HG03521 (cell line): ENCODE measurements around the gene AMZ2.

ENCODE experiments used
- ATAC-seq: cut with Tn5 transposase; IDR thresholded peaks from one replicate; pipeline ENCODE4 v1.9.1; 2021; ENCODE audit warnings: mild to moderate bottlenecking, moderate library complexity; ENCODE audit not compliant: unreplicated experiment

Gene AMZ2

DNA sequence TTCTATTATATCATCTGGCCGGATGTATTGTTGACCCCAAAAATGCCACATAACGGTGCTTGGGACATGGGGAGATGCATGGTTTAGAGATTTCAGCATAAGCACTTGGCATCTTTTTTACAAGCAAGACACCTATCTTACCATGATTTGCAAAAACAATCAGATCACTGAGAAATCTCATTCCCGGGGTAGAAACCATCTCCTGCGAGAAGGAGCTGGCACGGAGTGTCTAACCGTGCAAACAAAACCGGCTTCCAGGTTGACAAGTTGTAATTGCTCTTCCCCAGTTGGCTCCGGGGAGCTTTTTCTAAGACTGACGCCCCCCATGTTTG lies 42.1 kb downstream of the AMZ2 start:
- no peak for ATAC-seq

DNA sequence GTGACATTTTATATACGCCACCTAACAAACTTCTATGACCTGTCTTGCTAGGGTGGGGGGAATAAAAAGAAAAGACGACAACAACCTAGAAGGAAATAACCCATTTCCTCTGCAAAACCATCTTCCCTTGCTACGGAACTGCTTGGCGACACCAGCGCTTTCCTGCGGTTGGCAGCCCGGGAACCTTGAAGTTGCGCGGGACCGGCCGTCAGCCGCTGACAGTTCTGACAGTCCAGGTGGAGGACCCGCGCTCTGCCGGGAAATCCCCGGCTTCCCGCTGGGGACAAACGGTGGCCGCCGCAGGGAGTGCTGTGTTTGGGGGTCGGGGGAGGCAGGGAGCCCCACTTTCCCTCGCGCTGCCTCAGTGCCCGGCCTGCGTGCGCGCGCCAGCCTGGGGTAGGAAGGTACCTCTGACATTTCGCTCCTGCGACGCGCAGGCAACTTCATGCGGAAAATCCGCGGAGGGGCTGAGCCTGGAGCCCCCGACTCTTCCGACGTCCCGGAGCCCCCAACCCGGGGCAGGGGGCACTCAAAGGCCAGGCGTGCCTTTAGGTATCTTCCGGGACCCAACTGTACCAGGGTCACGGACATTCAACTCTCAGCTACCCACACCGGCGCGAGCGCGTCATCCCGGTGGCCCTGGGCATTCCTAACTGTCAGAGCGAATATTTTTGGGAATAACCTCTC lies 42.6 kb downstream of the AMZ2 start:
- no peak for ATAC-seq

DNA sequence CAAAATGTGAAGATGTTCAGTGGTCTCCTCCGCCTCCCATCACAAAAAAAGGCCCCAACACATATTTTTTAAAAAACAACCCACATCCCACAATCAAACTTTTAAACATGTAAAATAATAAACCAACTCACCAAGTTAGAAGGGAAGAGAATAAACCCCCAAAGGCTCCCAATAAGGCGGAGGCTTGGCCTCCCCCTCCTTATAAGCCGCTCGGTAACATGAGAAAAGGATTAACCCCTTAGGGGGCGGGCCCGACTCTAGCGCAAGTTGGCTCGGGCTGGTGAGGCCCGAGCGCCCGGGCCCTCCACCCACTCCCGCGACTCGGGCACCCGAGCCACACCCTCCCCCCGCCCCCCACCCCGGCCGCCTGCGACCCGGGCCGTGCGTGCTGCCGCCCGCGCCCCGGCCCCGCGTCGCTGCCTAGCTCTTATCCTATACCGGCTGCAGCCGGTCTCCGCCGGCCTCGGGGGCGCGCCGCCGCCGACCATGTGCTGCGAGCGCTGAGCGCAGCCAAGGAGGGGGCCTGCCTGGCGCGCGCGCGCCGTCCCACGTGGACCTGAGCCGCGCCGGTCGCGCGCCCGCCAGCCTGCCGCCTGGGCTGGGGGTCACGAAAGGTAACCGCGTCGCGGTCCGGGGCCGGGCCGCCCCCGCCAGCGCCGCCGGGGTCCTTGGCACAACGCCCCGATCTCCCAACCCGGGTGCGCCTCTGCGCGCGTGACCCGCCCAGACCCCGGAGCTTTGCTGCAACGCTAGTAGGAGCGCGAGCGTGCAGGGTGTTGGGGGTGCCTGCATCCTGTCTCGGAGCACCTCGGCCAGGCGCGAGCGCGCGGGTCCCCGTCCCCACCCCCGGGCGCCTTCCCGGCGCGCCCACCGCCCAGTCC lies 43.4 kb downstream of the AMZ2 start, which contains the start of the genes ARSG and SLC16A6:
TSS of gene ARSG (plus strand) at position 541 of the 881 bp plus-strand sequence. CDS start 15,999 bp downstream, outside the sequence.
TSS of gene SLC16A6 (minus strand) at position 173 of the 881 bp plus-strand sequence. CDS start 12,807 bp downstream, outside the sequence.
- ATAC-seq = peak; percentile 46

DNA sequence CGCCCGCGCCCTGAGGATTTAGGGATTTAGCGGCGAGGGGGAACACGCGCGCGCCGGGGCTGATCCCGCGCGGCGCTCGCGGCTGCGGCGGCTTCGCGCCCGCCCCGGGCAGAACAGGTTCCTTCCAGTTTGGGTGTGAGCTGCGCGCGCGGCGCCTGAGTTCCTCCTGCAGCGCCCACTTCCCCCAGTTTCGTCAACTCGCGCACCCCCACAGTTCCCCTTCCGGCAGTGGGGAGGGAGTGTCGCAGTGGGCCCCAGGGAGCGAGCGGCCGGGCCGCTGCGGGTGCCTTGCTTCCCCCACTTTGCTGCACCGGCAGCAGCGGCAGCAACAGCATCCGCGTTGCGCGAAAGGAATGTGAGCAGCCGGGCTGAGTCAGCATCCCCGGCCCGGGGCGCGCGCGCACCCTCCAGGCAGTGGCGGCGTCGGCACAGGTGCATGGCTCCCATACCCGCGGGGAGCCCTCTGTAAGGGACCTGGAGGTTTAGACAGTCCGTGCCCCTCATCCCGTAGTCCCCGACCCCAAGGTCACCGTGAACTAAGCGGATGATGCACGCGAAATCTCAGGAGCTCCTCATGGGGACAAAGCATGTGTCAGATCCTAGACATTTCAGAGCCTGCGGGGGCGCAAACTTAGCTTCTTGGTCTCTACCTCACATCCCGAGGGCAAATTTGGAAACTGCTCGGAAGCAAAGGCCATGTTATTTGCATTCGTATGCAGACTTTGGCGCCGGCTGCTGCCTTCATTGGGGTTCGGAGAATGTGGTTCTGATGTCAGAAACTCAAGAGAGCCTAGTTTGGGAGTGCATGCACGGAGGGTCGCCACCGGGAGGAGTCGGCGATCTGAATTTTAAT lies 44.2 kb downstream of the AMZ2 start:
- peak; percentile 59 for ATAC-seq

DNA sequence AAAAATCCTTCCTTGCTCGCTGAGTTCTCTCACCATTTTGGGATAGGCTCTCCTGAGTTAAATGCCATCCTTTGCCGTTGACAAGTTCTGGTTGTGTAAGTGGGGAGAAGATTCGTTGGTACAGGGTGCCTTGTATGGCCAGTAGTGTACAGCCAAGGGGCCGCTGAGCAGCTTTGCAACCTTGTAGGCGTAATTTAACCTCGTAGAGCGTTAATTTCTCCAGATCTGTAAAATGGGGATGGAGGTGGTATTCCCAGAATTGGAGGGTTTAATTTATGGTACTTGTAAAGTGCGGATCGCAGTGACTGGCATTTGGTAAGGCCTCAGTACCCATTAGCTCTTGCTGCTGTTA lies 44.8 kb downstream of the AMZ2 start:
- no peak for ATAC-seq

DNA sequence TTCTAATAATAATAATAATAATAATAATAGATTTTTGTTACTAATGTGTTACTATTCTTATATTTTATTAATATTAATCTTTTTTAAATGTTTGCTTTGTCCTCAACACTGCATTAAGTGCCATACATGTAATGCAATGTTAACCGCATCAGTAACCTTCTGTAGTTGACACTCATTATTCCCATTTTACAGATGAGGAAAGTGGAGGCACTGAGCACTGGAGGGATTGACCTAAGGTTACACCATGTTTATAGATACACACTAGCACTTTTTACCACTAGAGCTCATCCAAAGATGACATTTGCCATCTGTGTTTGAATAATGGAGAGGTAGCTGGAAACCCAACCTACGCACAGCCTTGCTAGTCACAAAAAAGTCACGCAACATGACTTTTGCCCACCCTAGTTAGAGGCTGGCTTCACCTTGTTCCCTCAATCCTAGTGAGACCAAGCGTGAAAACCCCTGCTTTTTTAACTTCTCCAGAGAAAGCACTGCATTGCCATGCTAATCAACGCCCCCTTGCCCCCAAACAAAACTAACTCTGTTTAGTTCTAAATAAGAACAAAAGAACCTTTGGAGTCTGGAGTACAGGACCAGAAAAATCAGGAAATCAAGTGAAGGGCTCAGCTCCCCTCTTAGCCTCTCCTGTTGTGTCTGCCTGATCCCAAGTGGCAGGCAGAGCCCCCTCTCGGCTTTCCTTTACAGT lies 45.8 kb downstream of the AMZ2 start:
- ATAC-seq = no peak

DNA sequence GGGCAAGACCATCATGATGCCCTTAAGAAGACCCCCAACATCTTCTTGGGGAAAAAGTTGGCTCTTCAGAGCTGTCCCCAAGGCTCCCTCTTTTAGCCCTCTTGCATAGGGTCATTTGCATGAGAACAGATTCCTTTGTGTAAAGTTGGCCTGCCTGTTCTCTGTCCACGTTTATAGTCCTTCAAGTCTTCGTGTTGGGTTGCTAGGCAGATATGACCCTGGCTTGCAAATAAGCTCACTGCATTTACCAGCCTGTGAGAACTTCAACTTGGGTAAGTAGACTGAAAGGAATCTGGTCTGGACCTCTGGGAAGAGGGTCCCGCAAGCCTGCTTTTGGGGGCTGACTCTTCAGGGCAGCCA lies 46.3 kb downstream of the AMZ2 start:
- no peak for ATAC-seq

DNA sequence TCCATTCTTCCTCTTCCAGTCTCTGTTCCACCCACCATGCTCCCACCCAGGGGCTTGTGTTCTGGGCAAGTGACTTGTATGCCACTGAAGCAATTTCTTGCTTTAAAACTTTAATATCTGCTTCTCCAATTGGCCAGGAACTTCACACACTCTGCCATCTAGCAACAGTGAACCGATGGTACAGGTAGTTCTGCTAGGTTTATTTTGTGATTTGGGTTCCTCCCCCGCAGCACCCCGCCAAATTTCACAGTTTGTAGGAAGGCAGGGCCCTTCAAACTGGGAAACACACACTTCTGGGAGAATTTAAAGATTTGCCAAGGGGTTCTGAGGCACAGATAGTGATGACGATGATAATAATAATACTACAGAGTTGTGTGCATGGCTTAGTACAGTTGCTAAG lies 46.8 kb downstream of the AMZ2 start:
- ATAC-seq = no peak

DNA sequence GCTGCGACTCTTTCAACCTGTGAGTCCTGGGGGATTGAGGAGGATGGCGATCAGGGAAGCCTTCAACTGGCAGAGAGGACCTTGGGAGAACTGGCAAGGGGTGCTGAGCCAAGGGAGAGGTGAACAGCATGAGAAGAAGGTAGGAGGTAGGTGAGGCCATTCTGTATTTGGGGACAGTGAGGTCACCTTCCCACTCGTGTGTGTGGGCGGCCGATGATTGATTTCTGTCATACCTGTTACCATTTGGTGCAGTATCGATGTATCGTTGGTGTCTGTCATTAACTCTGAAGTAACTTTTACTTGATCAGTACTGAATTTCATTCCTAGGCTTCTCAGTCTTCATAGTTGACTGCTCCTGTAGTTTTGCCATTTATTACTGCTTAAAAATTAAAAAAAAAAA lies 47.2 kb downstream of the AMZ2 start:
- no peak for ATAC-seq

DNA sequence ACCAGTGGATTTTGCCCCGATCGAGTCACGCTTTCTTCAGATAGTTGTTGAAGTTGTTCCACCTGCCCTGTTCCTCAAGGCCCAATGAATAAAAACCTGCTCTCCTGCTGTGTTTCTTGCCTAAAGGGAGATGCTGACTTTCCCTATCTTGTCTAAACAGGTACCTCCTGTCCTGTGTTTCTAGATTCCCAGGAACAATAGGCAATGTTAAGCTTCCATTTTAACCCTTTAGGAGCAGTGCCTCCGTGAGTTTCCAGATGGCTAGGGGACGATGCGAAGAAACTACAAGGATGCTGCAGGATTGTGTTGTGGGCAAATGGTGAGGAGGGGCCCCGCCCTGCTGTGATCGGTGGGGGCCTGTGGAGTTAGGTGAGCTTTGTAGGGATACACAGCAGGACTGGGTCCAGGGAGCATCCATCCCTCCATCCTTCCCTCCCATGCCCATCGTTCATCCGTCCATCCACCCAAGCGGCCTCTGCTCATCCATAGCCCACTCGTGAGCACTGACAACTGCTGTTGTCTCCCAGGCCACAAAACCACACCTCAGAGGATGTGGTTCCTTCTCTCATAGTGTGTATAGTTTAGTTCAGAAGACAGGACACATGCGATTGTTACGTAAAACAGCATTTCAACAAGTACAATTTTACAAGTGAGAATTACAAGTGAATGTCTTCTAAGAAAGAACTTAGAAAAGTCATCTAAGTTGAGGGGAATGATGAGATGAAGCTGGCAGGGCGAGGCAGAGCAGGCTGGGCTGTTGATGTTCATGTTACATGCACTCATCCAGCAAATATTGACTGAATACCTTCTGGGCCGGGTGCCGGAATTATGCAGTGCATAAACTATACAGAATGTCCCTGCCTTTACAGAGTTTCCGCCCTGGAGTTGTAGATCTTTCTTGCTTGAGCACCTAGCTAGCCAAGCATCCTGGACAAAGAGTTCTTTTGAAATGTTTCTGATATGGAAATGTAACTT lies 48.7 kb downstream of the AMZ2 start:
- no peak for ATAC-seq

DNA sequence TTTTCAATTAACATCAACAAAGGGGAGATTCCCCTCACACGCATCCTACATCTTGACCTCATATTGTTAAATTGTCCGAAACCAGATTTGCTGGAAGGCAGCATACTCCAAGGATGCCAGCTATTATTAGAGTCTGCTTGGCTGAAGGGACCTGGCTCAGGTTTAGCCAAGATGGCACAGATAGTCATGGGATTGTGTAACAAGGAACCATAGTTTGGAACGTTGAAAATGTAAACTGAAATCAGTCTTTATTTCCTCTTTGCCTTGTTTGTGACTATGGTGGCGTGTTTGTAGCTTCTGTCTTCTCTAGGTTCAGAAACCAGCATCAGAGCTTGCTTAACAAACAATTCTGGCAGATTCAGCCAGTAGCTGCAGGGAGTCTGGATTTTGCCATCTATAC lies 49.4 kb downstream of the AMZ2 start:
- ATAC-seq = no peak

DNA sequence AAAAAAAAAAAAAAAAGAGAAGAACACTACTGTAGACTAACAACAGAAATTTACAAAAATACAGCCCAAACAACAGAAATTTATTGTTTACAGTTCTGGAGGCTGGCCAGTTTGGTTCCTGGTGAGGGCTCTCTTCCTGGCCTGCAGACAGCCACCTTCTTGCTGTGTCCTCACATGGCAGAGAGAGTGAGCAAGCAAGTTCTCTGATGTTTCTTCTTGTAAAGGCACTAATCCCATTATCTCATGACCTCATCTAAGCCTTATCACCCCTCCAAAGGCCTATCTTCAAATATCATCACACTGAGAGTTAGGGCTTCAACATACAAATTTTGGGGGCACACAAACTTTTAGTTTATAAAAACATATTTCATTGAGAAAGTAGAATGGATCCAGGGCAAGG lies 50.8 kb downstream of the AMZ2 start:
- ATAC-seq = no peak

GRCh38 chr17:68299817-68300216 lies 52.0 kb downstream of the AMZ2 start:
- ATAC-seq = no peak

DNA sequence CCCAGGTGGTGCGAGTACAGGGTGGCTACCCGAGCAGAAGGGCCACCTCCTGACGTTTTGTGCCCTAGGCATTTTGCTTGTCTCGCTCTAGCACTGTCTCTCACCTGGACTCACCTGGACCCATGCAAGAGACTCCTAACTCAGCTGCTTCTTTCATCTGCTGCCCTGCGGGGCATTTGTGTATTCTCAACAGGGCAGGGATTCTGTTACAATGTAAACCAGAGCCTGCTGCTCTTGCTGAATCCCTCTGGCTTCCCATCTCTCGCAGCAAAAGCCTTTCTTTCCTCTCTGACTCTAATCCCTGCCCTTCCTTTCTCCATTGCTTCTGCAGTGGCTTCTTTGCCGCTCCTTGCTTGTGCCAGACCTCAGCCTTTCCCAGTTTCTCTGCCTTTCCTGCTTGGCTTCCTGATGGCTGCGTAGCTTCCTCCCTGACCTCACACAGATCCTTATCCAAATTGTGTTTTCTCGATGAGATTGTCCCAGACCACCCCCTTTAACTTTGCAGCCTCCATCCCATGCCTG lies 53.7 kb downstream of the AMZ2 start:
- no peak for ATAC-seq

DNA sequence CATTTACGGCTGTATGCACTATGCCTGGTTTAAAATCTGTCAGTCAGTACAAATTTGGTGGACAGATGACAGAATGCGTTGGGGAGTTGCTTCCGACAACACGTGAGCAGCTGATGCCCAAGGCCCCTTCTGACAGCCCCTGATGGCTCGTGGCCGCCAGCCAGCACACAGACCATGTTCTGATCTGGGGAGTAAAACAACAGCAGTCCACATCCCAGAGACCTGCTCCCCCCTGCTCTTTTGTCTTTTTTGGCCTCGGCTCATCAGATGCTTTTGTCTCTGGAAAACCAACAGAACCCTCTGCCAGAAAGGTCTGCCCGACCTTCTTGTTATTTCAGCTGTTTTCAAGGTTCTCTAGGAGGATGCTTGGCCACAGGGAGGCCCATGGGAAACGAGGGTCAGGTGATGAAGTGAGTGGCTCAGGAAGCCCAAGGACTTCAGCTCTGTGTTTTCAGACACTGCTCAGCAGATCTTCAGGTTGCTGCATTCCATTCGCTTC lies 54.3 kb downstream of the AMZ2 start:
- ATAC-seq = no peak

DNA sequence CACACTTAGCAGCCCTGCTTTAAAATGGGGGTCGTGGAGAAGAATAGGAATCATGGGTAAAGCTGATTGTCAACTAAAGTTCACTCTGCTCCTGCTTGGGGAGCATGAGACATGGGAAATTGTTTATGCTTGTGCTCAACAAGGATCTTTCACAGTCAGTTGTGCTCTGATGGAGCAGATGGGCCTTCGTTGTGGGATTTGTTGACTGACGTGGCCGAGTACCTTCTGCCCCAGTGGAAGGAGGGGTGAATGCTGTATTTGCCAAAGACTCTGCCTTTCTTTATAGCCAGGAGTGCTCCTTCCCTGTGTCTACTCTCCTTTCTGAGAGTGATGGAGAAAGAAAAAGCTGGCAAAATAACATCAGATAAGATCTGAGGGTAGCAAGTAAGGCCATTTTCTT lies 54.8 kb downstream of the AMZ2 start:
- ATAC-seq = no peak

- ATAC-seq = no peak
These were observed 56.9 kb downstream of the AMZ2 start for GRCh38 chr17:68304706-68305105.

- ATAC-seq = no peak
These were observed 57.3 kb downstream of the AMZ2 start for GRCh38 chr17:68305142-68305541.
